Middle frontal gyrus (tissue), 1 donor: Measurements from ENCODE around the gene PTGDR2.

Experiments
- DNase-seq: peaks from one replicate; pipeline ENCODE4 v3.0.0-alpha.2; 2015; ENCODE audit warnings: low spot score; ENCODE audit errors: extremely low spot score

PTGDR2 gene

DNA sequence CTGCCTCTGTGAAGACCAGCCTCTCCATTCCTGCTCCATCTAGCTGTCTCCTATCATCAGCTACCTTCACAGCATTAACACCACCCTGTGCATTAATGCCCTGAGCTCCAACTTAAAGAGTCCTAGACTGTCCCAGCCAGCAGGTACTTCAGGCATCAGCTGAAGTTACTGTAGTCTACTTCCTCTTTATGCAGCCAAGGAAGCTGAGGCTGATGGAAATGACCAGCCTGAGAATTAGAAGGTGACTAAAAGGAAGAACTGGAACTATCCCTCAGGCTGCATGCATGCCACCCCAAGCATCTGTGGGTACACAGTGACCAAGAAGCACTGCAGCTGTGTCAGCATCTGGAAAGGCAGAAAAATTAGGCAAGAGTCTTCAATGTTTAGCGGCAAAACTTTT is 42.4 kb downstream of the PTGDR2 start:
- no peak for DNase-seq

DNA sequence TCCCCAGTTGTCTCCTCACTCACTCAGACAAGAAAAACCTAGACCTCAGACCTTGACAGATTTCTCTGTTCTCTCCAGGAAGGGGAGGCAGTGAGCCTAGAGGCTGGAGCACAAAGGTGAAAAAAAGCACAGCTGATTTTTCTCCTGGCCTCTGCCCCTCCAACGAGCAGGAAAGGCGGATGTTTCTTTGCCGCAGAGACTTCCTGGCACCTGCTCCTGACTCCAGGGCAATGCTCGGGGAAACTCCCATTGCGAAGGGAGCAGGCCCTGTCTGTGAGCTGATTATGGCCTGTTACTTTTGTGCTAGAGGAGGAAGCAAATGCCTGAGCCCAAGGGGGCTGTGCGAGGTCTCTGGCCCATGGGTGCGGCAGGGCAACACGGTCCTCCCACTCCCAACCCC is 45.2 kb downstream of the PTGDR2 start:
- DNase-seq, result no peak

DNA sequence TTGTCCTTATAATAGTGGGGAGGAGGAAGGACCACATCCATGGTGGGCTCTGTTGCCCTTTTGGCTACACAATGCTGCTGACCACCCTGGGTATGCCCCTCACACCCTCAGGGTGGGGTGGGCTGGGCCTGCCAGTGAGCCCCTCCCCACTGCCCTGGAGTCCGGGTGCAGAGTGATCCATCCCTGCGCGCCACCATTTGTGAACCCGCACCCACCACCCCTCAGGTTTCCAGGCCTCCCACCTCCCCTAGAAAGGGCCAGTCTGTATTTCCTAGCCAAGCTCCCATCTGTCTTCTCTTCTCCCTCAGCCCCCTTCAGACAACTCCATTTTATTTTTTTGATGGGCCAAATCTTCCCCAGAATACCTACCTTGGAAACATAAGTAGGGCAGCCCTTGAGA is 45.6 kb downstream of the PTGDR2 start:
- no peak for DNase-seq

DNA sequence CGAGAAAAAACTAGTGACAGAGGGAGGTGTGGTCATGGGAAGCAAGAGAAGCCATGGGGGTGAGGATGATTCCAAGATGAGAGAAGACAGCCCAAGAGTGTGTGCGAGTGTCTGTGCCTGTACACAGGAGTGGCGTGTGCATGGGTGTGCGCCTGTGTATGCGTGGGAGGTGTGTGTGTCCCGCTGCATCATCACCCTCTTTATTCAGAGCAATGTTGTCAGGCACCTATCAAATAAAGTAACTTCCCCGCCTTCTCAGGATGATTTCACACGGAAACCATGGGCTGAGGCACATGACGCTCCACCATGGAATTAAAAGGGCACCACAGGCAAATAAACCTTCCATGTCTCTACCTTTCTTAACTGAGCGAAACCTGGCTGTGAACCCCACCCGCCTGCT is 46.1 kb downstream of the PTGDR2 start:
- DNase-seq, result no peak

DNA sequence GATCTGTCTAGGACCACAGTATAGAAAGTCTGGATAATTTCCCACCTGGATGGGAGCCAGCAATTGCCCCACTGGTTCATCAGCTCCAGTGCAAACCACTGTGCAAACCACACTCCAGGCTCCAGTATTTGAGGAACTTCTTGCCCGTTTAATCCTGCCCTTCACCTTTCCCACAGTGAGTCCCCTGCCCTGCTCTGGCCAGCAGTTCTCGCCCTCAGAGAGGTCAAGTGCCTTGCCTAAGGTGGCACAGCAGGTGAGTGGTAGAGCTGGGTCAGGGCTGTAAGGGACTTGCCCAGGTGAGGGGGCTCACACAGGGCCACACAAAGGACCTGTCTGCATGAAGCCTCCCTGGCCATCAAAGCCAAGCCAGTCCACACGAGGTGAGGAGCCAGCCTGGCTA is 46.5 kb downstream of the PTGDR2 start:
- no peak for DNase-seq

DNA sequence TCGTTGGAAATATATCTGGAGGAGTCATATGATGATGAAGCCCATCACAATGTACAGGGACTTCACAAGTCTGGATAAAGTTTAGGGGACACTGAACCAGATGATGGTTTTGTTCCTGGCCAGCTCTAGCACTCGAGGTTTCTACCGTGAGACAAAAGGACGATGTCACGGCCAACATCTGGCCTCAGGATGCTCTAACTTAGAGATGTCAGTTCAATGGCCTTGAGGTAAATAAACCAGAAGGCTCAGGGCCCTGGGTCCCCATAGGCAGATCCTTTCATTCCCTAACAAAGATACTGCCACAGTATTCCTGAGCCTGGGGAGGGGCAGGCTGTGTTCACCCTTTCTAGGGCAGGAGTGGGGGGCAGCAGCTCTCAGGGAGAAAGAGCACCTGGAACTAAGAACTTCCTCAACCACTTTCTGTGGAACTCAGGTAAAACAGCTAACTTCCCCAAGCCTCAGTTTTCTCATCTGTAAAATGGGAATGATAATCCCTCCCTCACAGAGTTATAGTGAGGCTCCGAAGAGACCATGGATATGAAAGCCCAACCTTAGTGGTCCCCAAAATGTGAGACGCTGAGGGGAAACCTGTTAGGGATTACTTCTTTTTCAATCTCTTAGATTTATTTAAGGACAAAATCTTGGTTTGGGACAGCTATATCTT is 52.3 kb downstream of the PTGDR2 start:
- no peak for DNase-seq

DNA sequence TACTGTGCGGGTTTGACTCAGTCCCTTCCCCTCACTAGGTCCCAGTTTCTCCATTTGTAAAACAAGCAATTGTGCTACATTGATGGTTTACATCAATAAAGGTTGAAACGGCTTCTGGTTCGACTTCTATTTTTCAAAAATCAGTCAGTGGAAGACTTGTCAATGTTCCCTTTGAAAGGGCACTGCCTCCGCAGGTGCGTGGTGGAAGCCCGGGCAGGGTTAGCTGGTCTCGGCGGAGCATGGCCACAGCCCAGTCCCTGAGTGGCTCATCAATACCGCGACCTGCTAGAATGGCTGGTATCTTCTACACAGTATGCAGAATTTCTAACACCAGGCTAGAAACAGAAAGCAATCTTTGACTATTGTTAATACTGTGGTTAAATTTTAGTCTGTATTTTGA is 54.6 kb downstream of the PTGDR2 start:
- DNase-seq, result no peak
